BLaER1 (cell line): Measurements from ENCODE around the gene PIH1D2.
"Not testable (repeated sequence)": the region's sequence is repeated elsewhere in the genome, so short reads cannot be mapped to it uniquely, and the experiment has no call there.

Source experiments
- H3K27ac ChIP-seq: shearing (Covaris generic); formaldehyde crosslinking; 2 replicates; pipeline ENCODE4 v1.8.1; 2022
- H3K27me3 ChIP-seq: shearing (Covaris generic); formaldehyde crosslinking; 2 replicates; pipeline ENCODE4 v1.8.1; 2022
- H3K36me3 ChIP-seq: shearing (Covaris generic); formaldehyde crosslinking; 2 replicates; pipeline ENCODE4 v1.8.1; 2022
- H3K4me1 ChIP-seq: shearing (Covaris generic); formaldehyde crosslinking; 2 replicates; pipeline ENCODE4 v1.8.1; 2022
- H3K4me2 ChIP-seq: shearing (Covaris generic); formaldehyde crosslinking; 2 replicates; pipeline ENCODE4 v1.8.1; 2022
- H3K4me3 ChIP-seq: shearing (Covaris generic); formaldehyde crosslinking; 2 replicates; pipeline ENCODE4 v1.8.1; 2022
- H3K9ac ChIP-seq: shearing (Covaris generic); formaldehyde crosslinking; 2 replicates; pipeline ENCODE4 v1.8.1; 2022
- H3K9me3 ChIP-seq: shearing (Covaris generic); formaldehyde crosslinking; 2 replicates; pipeline ENCODE4 v1.8.1; 2022
- H4K20me1 ChIP-seq: shearing (Covaris generic); formaldehyde crosslinking; 2 replicates; pipeline ENCODE4 v1.8.1; 2022
- Cebpa-rat ChIP-seq: shearing (Covaris generic); IDR thresholded peaks from 2 replicates; pipeline ENCODE4 v1.8.1; 2022

The PIH1D2 gene

DNA sequence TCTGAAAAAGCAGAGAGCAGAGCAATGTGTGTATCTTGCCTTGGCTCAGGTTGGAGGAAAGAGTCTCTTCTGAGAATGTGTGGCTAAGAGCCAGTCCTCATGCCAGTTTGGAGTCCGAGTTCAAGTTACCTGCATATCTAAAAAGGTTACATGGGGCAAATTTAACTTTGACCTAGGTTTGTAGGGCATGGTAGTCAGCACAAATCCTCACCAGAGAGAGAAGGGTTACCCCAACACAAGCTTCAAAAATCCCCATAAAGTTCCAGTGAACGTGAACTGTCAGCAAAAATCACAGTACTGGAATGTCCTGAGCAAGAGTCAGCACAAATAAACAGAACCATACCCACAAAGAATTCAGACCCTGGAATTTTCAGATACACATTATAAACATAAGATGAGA lies 26.6 kb upstream of the PIH1D2 start:
- no peaks in the 10 kb centered on the region for H3K4me1 ChIP-seq
- H4K20me1 ChIP-seq = no peaks in the 10 kb centered on the region
- peaks cover 28% of the 10 kb centered on the region for H3K36me3 ChIP-seq
- TF ChIP-seq Cebpa-rat = no peak
- H3K27me3 ChIP-seq = no peaks in the 10 kb centered on the region
- H3K27ac ChIP-seq = no peak overlapping the region
- no peaks in the 10 kb centered on the region for H3K9me3 ChIP-seq
- H3K4me2 ChIP-seq = no peak overlapping the region
- H3K9ac ChIP-seq = no peak overlapping the region
- H3K4me3 ChIP-seq = no peak overlapping the region

DNA sequence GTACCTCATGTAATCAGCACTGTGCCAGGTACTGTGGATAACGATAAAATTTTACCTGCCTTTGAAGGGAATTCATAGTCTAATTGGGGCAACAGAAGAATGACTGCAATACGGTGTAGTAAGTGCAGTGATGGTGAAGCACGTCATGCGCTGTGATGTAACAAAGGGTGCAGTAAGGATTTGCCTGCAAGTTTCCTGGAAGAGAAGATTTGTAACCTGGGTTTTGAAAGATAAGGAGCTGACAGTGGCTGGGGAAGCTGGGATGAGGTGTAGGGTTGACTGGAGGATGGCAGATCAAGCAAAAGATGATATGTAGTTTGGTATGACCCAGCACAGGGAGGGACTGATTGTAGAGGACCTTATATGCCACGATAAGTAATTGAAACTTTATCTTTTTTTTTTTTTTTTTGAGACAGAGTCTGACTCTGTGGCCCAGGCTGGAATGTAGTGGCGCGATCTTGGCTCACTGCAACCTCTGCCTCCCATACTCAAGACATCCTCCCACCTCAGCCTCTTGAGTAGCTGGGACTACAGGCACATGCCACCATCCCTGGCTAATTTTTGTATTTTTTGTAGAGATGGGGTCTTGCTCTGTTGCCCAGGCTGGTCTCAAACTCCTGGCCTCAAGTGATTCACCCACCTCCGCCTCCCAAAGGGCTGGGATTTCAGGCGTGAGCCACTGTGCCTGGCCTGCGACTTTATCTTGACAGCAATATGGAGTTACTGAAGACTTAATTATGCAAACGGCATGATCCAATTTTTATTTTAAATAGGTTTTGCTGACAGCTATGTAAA lies 24.1 kb upstream of the PIH1D2 start:
- Histone ChIP-seq H3K36me3 (peaks cover 47% of the 10 kb centered on the region), H4K20me1 (no peaks in the 10 kb centered on the region), H3K4me3 (no peak overlapping the region), H3K4me1 (no peaks in the 10 kb centered on the region), H3K9ac (no peak overlapping the region), H3K27ac (no peak overlapping the region), H3K27me3 (no peaks in the 10 kb centered on the region), H3K4me2 (no peak overlapping the region), H3K9me3 (no peaks in the 10 kb centered on the region)
- no peak for TF ChIP-seq Cebpa-rat

DNA sequence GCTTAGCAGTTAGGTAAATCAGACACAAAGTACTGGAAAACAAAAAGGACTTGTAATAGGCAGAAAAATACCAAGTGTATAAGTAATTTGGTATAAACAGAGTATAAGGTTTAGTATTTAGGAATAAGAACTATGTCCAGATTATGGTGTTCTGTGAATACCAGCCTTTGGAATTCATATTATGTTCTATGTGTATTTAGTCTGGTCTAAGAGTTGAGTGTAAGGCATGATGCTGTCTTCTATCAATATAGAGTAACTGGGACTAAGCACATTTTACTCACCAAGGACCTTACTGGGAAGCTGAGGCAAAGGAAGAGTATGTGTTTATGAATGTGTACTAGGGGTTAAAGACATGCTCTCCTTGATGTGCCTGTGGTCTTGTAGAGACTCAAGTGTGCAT lies 22.4 kb upstream of the PIH1D2 start:
- Histone ChIP-seq H3K4me3 (no peak overlapping the region), H3K27me3 (no peaks in the 10 kb centered on the region), H3K9me3 (no peaks in the 10 kb centered on the region), H3K4me1 (no peaks in the 10 kb centered on the region), H3K27ac (no peak overlapping the region), H3K36me3 (peaks cover 64% of the 10 kb centered on the region), H3K9ac (no peak overlapping the region), H3K4me2 (no peak overlapping the region), H4K20me1 (0 out of 2 replicates have a peak, but pooled peaks cover 4% of the 10 kb centered on the region)
- TF ChIP-seq Cebpa-rat = no peak

DNA sequence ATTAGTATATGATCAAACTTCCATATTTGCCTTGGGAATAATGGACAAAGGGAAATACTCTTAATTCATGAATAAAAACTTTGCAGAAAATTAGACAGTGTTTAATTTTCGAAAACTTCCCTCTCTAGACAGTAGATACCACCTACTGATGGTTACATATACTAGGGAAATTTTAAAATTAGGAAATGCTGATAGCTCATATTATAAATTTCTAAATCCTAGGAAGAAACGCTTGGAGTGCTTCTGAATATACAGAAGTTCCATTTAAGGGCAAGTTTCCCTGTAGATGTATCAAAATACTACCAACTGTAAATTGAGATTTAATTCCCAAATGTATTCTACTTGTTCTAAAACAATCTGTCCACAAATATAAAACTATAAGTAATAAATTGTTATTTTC lies 21.5 kb upstream of the PIH1D2 start:
- peaks cover 73% of the 10 kb centered on the region for H3K36me3 ChIP-seq
- not testable (repeated sequence) for H3K9ac ChIP-seq, H3K9me3 ChIP-seq, H3K27me3 ChIP-seq, H4K20me1 ChIP-seq, H3K4me2 ChIP-seq, H3K4me1 ChIP-seq, H3K27ac ChIP-seq, H3K4me3 ChIP-seq

DNA sequence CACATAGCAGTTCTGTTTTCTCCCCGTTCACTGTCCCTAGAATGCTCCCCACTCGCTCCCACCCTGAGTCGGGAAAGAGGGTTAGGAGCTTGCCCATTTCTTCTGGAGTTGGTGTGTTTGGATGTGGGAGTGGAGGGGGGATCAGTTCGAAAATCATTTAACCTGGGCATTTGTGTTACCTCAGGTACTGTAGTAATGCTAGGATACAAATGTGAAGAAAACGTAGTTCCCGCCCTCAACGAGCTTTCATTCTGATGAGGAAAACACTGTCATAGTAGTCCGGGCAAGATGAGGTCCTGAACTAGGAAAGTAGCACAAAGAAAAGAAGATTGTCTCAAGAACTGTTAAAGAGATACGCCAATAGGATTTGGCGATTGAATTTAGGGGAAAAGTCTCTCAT lies 13.4 kb upstream of the PIH1D2 start:
- Histone ChIP-seq H3K9ac (peak overlapping the region; percentile 83), H3K4me1 (peaks cover 35% of the 10 kb centered on the region), H3K27ac (peak overlapping the region; percentile 82), H3K9me3 (no peaks in the 10 kb centered on the region), H3K4me2 (peak overlapping the region; percentile 93), H3K36me3 (peaks cover 76% of the 10 kb centered on the region), H4K20me1 (peaks cover 9% of the 10 kb centered on the region; the same call in 1 of the 2 replicates), H3K27me3 (no peaks in the 10 kb centered on the region), H3K4me3 (peak overlapping the region; percentile 87)
- no peak for TF ChIP-seq Cebpa-rat

DNA sequence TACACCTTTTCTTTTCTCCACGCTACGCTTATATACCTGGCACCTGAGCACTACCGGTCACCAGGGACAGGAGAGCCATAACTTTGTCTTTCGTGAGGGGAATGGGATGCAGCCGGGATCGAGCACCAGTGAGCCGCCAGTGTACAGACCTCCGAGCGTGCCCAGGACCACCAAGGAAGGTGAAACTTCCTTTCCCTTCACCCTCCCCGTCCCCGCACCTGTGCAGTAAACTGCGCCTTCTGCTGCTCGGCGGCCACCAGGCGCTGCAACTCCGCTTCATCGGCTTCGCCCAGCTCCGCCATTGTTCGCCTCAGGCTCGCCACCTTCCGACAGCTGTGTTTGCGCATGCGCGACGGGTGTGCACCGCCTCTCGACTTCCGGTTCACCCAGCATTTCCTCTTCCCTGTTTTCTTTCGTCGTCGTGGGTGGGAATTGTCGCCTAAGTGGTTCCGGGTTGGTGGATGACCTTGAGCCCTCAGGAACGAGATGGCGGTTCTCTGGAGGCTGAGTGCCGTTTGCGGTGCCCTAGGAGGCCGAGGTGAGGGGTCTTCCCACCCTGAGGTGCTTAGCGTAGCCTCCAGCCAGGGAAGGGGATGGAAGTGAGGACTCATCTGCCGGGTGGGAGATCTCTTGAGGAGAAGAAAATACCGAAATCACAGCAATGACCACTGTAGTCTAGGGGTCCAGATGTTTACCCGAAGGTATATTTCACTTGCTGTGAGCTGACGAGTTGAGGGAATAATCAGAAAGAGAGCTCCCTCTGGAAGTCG lies 12.8 kb upstream of the PIH1D2 start, which contains the start of the genes SDHD and TIMM8B:
TSS of gene SDHD (plus strand) at position 452 of the 770 bp plus-strand sequence. CDS start at position 487, 35 bp downstream.
TSS of gene TIMM8B (minus strand) at position 335 of the 770 bp plus-strand sequence. CDS start at position 302, 33 bp downstream.
- Histone ChIP-seq H3K4me1 (peaks cover 35% of the 10 kb centered on the region), H3K9ac (peak within 1 kb of the TSS; percentile 83), H3K4me2 (peak within 1 kb of the TSS; percentile 93), H3K36me3 (peaks cover 75% of the 10 kb centered on the region), H4K20me1 (peaks cover 9% of the 10 kb centered on the region; the same call in 1 of the 2 replicates), H3K27me3 (no peaks in the 10 kb centered on the region), H3K9me3 (no peaks in the 10 kb centered on the region), H3K4me3 (peak within 1 kb of the TSS; percentile 87), H3K27ac (peak within 1 kb of the TSS; percentile 82)
- no peak for TF ChIP-seq Cebpa-rat

DNA sequence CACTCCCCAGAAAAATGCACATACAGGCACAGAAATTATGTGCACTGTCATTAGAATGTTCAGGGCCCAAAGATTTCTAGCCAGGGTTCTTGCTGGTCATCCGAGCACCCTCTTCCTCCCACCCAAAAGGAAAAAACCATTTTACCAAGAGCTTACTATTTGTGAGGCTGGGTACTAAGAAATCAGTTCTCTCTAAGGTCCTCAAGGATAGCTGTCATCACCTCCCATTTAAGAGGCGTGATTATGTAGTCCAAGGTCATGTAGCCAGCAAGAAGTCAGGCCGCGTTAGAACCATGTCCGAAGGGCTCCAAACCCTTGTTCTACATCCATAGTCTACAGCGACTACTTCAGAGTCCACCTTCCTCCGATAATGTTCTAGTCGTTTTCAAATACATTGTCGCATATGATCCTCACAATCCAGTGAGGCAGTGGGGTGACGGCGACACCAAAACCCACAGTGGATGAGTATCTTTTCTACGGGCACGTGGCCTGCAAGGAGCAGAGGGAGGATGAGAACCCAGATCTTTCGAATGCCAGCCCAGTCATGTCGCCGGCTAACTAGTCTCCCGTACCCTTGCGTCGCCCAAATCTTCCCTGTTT lies 12.1 kb upstream of the PIH1D2 start:
- peak overlapping the region; percentile 87 for H3K4me3 ChIP-seq
- H3K27ac ChIP-seq = peak overlapping the region; percentile 82
- TF ChIP-seq Cebpa-rat = no peak
- no peaks in the 10 kb centered on the region for H3K9me3 ChIP-seq
- H3K36me3 ChIP-seq = peaks cover 75% of the 10 kb centered on the region
- peak overlapping the region; percentile 83 for H3K9ac ChIP-seq
- H4K20me1 ChIP-seq = peaks cover 9% of the 10 kb centered on the region; the same call in 1 of the 2 replicates
- peaks cover 35% of the 10 kb centered on the region for H3K4me1 ChIP-seq
- H3K27me3 ChIP-seq = no peaks in the 10 kb centered on the region
- H3K4me2 ChIP-seq = peak overlapping the region; percentile 84

DNA sequence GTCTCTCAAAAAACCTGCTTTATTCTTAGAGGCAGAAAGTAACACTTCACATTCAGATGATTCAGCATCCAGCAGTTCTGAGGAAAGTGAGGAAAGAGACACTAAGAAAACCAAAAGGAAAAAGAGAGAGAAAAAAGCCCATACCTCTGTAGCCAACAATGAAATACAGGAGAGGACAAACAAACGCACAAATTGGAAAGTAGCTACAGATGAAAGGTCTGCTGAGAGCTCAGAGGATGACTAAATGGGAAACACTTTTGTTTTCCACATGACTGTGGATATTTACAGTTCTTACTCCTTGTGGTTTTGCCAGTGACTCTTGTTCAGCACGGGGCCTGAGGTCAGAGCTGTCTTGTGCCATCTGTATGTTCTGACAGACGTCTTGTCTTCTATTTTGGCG lies 8.9 kb upstream of the PIH1D2 start:
- Histone ChIP-seq H3K4me3 (no peak overlapping the region), H3K9me3 (no peaks in the 10 kb centered on the region), H3K36me3 (peaks cover 75% of the 10 kb centered on the region), H3K27me3 (no peaks in the 10 kb centered on the region), H3K27ac (no peak overlapping the region), H3K4me1 (peaks cover 16% of the 10 kb centered on the region), H3K9ac (no peak overlapping the region), H4K20me1 (peaks cover 9% of the 10 kb centered on the region; the same call in 1 of the 2 replicates), H3K4me2 (no peak overlapping the region)
- TF ChIP-seq Cebpa-rat = no peak

DNA sequence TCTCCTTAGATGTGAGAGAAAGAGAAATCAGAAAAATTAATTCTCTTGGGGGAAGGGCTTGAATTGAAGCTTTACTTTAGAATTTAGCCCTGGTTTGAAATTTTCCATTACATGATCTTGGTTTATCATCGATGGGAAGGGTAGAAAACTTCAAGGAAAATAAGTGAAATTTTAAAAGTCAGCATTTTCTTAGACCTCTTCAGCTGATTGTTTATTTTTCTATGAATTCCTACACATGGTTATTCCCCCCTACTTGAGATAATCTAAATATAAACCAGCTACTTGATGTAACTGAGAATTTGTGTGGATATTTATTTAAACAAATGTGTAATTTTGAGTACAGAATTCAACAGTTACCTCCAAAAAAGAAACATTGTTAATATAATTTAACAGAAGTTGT lies 10.9 kb downstream of the PIH1D2 start:
- Histone ChIP-seq H3K9ac (no peak overlapping the region), H3K9me3 (no peaks in the 10 kb centered on the region), H3K27ac (no peak overlapping the region), H3K36me3 (peaks cover 51% of the 10 kb centered on the region), H3K4me1 (no peaks in the 10 kb centered on the region), H4K20me1 (no peaks in the 10 kb centered on the region), H3K4me3 (no peak overlapping the region), H3K4me2 (no peak overlapping the region), H3K27me3 (no peaks in the 10 kb centered on the region)
- TF ChIP-seq Cebpa-rat = no peak
